ENCODE measurements around the gene STIMATE.
A peak's percentile ranks its signal among the peaks of the same experiment; 100 is the strongest.

STIMATE gene

DNA sequence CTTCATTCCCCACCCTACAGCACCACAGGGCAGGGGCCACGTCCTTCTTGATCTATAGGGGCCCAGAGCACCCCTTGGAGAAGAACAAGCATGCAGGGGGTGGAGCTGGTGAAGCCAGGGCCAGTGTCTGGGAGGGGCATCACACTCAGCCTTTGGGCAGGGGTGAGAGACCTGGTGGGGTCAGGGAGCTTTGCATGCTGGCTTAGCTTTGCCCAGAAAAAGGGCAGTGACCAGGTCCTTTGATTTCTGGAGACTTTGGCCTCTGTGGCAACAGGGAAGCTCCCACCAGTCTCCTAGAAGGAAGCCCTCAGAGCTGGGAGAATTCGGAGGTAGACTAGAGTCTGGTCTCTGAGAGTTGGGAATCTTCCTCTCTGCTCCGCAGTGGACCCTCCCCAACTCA is 67.9 kb downstream of the STIMATE start:
- no peak for TF ChIP-seq ZFX (IDR thresholded peaks at IDR 0.05)
- TF ChIP-seq, protein P1, sequence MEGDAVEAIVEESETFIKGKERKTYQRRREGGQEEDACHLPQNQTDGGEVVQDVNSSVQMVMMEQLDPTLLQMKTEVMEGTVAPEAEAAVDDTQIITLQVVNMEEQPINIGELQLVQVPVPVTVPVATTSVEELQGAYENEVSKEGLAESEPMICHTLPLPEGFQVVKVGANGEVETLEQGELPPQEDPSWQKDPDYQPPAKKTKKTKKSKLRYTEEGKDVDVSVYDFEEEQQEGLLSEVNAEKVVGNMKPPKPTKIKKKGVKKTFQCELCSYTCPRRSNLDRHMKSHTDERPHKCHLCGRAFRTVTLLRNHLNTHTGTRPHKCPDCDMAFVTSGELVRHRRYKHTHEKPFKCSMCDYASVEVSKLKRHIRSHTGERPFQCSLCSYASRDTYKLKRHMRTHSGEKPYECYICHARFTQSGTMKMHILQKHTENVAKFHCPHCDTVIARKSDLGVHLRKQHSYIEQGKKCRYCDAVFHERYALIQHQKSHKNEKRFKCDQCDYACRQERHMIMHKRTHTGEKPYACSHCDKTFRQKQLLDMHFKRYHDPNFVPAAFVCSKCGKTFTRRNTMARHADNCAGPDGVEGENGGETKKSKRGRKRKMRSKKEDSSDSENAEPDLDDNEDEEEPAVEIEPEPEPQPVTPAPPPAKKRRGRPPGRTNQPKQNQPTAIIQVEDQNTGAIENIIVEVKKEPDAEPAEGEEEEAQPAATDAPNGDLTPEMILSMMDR (conservative IDR thresholded peaks at IDR 0.05): no peak
- H3K27ac ChIP-seq: peak overlapping the region; percentile 52

DNA sequence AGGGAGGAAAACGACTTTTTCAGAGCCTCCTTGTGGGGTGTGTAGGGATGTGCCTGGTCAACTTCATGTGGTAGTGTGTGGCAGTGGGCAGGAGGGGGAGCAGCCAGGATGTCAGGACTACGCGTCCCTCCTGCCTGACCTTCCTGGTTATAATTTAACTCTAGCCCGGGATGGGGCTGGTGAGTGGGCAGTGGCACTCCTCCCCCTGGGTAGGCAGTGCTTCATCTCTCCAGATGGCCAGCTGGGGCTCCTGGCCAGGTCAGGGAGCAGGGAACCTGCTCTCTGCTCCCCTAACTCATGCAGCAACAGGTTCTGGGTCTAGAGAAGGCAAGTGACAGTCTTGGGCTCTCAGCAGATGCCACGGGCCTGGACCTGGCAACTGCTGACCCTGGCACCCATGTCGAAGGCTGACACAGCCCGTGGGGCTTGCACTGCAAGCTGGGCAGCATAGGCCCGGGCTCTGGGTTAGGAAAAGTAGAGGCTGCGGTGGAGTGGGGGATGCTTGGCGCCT is 69.4 kb downstream of the STIMATE start:
- TF ChIP-seq, protein P1 (conservative IDR thresholded peaks at IDR 0.05): no peak
- no peak for TF ChIP-seq ZFX (IDR thresholded peaks at IDR 0.05)
- no peak overlapping the region for H3K27ac ChIP-seq

DNA sequence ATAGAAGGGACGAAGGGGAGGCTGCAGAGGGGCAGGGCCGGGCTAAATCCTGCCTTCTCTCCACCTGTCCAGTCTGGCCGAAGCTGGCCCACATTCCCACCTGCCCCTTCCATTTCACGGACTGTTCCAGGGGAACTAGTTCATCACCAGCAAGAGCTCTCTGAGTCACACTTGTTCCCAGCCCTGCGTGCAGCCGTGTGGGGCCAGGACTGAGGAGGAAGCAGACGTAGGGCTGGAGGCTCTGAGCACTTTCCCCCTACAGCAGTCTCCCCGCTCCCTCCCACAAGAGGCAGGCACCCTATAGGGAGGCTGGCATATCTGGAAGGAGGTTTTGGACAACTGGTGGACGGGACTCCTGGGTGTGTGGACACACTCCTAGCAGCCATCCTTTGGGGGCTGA is 69.9 kb downstream of the STIMATE start:
- no peak overlapping the region for H3K27ac ChIP-seq
- TF ChIP-seq ZFX (IDR thresholded peaks at IDR 0.05): no peak
- TF ChIP-seq, protein P1 (conservative IDR thresholded peaks at IDR 0.05): no peak

DNA sequence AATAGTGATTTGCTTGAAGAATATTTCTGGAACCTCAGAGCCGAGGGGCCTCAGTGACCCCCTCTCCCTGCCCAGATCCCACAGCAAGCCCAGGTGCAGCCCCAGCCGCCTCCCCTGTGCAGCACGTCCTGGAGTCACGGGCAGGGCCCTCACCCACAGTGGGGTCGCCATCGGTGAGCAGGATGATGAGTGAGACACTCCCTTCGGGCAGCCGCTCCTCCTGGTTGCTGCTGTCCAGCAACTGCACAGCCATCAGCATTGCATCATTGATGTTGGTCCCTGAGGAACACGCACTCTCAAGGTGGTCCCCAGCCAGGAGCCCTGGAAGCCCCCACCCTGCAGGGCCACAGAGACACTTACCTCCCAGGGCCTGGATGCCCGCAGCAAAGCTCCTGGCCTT is 73.3 kb downstream of the STIMATE start:
- TF ChIP-seq ZFX (IDR thresholded peaks at IDR 0.05): no peak
- TF ChIP-seq, protein P1 (conservative IDR thresholded peaks at IDR 0.05): no peak
- no peak overlapping the region for H3K27ac ChIP-seq

DNA sequence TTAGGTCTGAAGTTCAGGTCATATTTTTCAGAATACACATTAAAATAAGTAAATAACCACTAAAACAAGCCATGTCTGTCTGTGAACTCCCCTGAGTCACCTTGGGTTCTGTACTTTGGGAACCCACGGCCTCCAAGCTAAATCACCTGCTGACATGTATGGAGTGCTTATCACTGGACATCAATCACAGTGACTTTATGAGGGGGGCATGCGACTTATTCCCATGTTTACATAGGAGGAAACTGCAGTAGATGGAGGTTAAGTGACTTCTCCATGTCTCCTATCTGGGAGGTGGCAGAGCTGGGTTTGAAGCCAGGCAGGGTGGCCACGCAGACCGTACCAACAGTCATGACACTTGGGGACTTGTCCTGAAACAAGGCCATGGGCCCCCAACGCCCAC is 75.0 kb downstream of the STIMATE start:
- no peak overlapping the region for H3K27ac ChIP-seq
- TF ChIP-seq, protein P1 (conservative IDR thresholded peaks at IDR 0.05): no peak
- no peak for TF ChIP-seq ZFX (IDR thresholded peaks at IDR 0.05)

DNA sequence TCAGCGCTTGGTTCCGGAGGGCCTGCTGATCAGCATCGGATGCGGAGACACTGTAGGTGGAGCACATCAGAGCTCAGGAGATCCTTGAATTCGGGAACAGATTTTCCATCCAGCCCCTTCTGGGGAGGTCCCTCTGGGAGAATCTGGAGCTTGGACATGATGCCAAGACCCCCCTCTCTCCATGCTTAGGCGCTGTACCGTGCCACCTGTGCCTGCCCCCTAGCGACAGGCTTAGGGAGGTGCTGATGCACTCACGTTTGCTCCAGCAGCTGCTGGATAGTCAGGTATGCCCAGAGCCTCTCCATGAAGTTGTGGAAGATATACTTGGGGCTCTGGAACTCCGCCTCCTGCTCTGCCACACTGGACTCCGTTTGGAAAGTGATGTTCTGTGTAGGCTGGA is 76.6 kb downstream of the STIMATE start:
- H3K27ac ChIP-seq: no peak overlapping the region
- TF ChIP-seq ZFX (IDR thresholded peaks at IDR 0.05): no peak
- TF ChIP-seq, protein P1 (conservative IDR thresholded peaks at IDR 0.05): peak; percentile 82

DNA sequence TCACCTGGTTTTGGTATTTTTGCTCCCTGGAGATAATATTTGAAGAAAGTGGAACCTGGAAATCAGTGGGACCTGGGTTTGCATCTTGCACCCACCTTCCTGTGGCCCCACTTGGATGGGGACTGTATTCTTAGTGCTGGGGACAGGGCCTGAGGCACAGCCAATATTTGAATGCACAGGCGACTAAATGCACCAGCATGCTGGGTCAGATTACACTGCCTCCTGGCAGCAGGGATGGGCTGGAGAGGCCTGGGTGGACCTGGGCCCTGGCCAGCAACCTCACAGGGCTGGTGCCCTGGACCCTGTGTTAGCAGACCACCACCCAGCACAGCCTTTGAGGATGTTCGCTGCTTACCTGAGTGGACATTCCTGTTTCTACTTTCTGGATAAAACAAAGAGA is 77.4 kb downstream of the STIMATE start:
- no peak for TF ChIP-seq ZFX (IDR thresholded peaks at IDR 0.05)
- TF ChIP-seq, protein P1 (conservative IDR thresholded peaks at IDR 0.05): no peak
- H3K27ac ChIP-seq: no peak overlapping the region
